ENCODE measurements around the gene TRIM9. TPM values are rescaled to one million over a fixed set of nuclear protein-coding genes. Genes with fewer than 3 reads are reported as not detected.

TRIM9 gene
- total and polyA plus RNA-seq, 9 of the 15 experiments (the other 6 are each of a cell fraction or from before 2014, with no cell fraction given): 0.03 to 0.15 (median 0.04) TPM; not detected in 4

GRCh38 chr14:51072976-51073375, 21.9 kb downstream of the TRIM9 start:
- Histone ChIP-seq H3K4me2 (ENCODE audit: insufficient read depth, low read length) (no peak overlapping the region), H3K9ac (ENCODE audit: insufficient read depth in 1 of 2, low read depth in 2 of 2, low read length in 2 of 2) (no peak overlapping the region), H3K27ac (ENCODE audit: extremely low read depth, low read depth, low read length) (no peak overlapping the region), H3K4me1 (replicated peaks in 1 of 2; ENCODE audit: control insufficient read depth in 2 of 2, insufficient read depth in 2 of 2, low read length in 2 of 2) (no peaks in the 10 kb centered on the region), H3K9me1 (ENCODE audit: control insufficient read depth, insufficient read depth, low read length) (no peaks in the 10 kb centered on the region), H3K27me3 (ENCODE audit: control insufficient read depth in 2 of 2, insufficient read depth in 2 of 2, low read length in 2 of 2) (no peaks in the 10 kb centered on the region; a peak in 1 of 5 replicates), H3K4me3 (no peak overlapping the region), H3K79me2 (ENCODE audit: control insufficient read depth, insufficient read depth, low read length) (no peaks in the 10 kb centered on the region), H4K20me1 (replicated peaks; ENCODE audit: control insufficient read depth, insufficient read depth, low read length) (no peaks in the 10 kb centered on the region), H3K9me3 (replicated peaks; ENCODE audit: control insufficient read depth, insufficient read depth, low read depth, low read length) (no peaks in the 10 kb centered on the region), H3K36me3 (ENCODE audit: control insufficient read depth, insufficient read depth, low read length) (no peaks in the 10 kb centered on the region), H2AFZ (ENCODE audit: low read depth, low read length) (no peak overlapping the region)
- no TSS peak for BruUV-seq (replicated peaks)
- intact Hi-C loops (cut with micrococcal nuclease): no loop called here
- TF ChIP-seq KDM2B (CRISPR knock-in tag; IDR thresholded peaks at IDR 0.05) (no peak), ZNF518B (CRISPR knock-in tag; IDR thresholded peaks at IDR 0.05) (no peak), BRD9 (IDR thresholded peaks at IDR 0.05; ENCODE audit: low read depth, partially characterized antibody) (no peak), TCF7 (IDR thresholded peaks at IDR 0.05; ENCODE audit: borderline replicate concordance) (no peak), FOXJ3 (CRISPR knock-in tag; IDR thresholded peaks at IDR 0.05) (no peak), PRMT5 (CRISPR knock-in tag; IDR thresholded peaks at IDR 0.05) (no peak), BRCA1 (IDR thresholded peaks at IDR 0.05) (no peak), BRCA1 (CRISPR knock-in tag; IDR thresholded peaks at IDR 0.05) (no peak), VEZF1 (CRISPR knock-in tag; IDR thresholded peaks at IDR 0.05) (no peak), CHD4 (IDR thresholded peaks at IDR 0.05; ENCODE audit: insufficient read depth, insufficient replicate concordance, low read depth, low read length, poor library complexity, severe bottlenecking) (no peak), FUS (optimal IDR thresholded peaks at IDR 0.05; ENCODE audit: low read depth, low read length) (no peak), NR2F6 (CRISPR knock-in tag; IDR thresholded peaks at IDR 0.05) (no peak), ARHGAP35 (IDR thresholded peaks at IDR 0.05; ENCODE audit: partially characterized antibody) (no peak)
- ChIA-PET POLR2A (no interaction called here), CTCF (ENCODE audit: low intra/inter-chr PET ratio) (no interaction called here)
- no peak for ATAC-seq
- DNase-seq (ENCODE audit: extremely low read depth in 1 of 4, low spot score in 3 of 4): no peak
- FAIRE-seq: no peak
- in situ Hi-C loops (cut with MboI): no loop called here

Measured in K562 (cell line).